GM12892 (cell line): ENCODE data around the gene PRDM12.

ENCODE experiments used
- POLR2A ChIP-seq: IDR thresholded peaks from 2 replicates; pipeline ENCODE4 v1.6.1; 2011; ENCODE audit warnings: low read depth, low read length, control low read depth
- POLR2AphosphoS5 ChIP-seq: IDR thresholded peaks from 2 replicates; pipeline ENCODE4 v1.6.1; 2011; ENCODE audit warnings: low read depth, low read length, control low read depth
- TAF1 ChIP-seq: IDR thresholded peaks from 2 replicates; pipeline ENCODE4 v1.6.1; 2011; ENCODE audit warnings: low read depth, mild to moderate bottlenecking, control low read depth, low read length, borderline replicate concordance

DNA sequence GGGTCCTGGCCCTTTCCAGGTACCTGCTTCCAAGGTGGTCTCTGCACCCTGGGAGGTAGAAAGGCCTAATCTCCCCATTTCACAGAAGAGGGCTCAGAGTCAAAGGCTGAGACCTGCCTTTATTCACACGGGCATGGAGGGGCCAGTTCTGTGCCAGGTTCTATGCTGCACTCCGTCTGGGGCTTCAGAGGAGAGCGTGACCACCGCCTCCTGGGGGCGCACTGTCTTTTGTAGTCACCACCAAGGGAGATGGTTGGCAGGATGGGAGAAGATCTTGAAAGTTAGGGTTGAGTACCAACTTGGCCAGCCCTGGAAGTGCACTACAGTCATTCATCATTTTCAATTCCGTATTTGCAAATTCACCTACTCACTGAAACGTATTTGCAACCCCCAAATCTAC lies 23.7 kb upstream of the PRDM12 start:
- TF ChIP-seq POLR2A (no peak), POLR2AphosphoS5 (no peak), TAF1 (no peak)
